Lower lobe of right lung (tissue), 2 donors: ENCODE measurements around the gene MB21D2. TPM values are rescaled to one million over a fixed set of nuclear protein-coding genes. Genes with fewer than 3 reads are reported as not detected.

ENCODE experiments used
- ATAC-seq, 2 donors: fragments of 200-7000 bp; cut with Tn5 transposase; one replicate each; pipeline ENCODE4 v1.9.1; 2020 to 2022; ENCODE audit warnings: mild to moderate bottlenecking in 2 of 2, moderate library complexity in 2 of 2
- DNase-seq: peaks from one replicate; pipeline ENCODE4 v3.0.0-alpha.2; 2020
- H3K27ac ChIP-seq: fragments of 200-600 bp; one replicate; pipeline ENCODE4 v1.8.0; 2022
- H3K27me3 ChIP-seq: fragments of 200-600 bp; one replicate; pipeline ENCODE4 v1.8.0; 2022; ENCODE audit warnings: low read depth
- H3K36me3 ChIP-seq: fragments of 200-600 bp; one replicate; pipeline ENCODE4 v1.8.0; 2022; ENCODE audit warnings: mild to moderate bottlenecking
- H3K4me1 ChIP-seq: fragments of 200-600 bp; one replicate; pipeline ENCODE4 v1.8.0; 2022
- H3K4me3 ChIP-seq: fragments of 200-600 bp; one replicate; pipeline ENCODE4 v1.8.0; 2022; ENCODE audit warnings: mild to moderate bottlenecking
- H3K9me3 ChIP-seq: fragments of 200-600 bp; one replicate; pipeline ENCODE4 v1.8.0; 2022
- intact Hi-C: fragments of 100-400 bp; cut with DNase I; formaldehyde crosslinking; loops from one replicate; pipeline ENCODE4 v1.11.0; 2022
- total RNA-seq: library from RNA; stranded (reverse); fragmentation: NEBNext Ultra II Directional; extraction: Animal tissue kit (Norgen Biotek cat#: 25700); gene quantifications from one replicate; pipeline ENCODE4 v1.2.1, GENCODE V29; 2021
- TF ChIP-seq, protein P1 (sequence below): fragments of 200-600 bp; IDR thresholded peaks from one replicate; pipeline ENCODE4 v1.8.0; 2022; ENCODE audit warnings: antibody characterized with exemption, mild to moderate bottlenecking
- donor health status: DM: no; HTN: yes; CAD: no; lungs with severe emphysema.

Gene MB21D2
- total RNA-seq, 1 donor from 2014 or later = 5.0 TPM

DNA sequence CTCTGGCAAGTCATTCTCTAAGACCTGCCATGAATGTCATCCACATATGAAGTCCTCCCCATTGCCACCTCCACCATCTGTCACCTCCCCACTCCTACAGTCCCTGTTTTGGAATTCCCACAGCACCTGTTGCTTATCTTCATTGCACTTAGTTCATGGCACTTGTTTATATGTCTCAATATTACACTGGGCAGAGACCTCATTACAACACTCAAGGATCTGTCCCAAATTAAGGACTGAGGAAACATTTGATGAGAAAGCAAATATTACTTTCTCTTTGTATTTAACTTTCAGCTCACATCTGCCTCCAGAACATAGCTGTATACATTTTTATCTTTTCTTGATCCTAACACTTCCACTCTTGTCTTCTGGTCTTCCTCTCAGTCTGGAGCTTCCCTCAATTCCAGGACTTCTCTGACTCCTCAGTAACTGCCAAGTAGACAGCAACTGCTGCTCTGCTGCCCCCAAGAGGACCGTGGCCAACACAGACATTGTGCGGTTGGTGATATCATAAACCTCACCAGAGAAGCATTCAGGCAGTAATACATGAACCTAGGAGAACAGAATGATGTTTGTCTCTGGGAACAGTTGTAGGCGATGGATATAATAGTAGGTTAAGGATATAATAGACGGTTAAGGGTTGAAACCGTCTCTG, 145.3 kb downstream of the MB21D2 start:
- peak; percentile 44 to 55 for ATAC-seq

DNA sequence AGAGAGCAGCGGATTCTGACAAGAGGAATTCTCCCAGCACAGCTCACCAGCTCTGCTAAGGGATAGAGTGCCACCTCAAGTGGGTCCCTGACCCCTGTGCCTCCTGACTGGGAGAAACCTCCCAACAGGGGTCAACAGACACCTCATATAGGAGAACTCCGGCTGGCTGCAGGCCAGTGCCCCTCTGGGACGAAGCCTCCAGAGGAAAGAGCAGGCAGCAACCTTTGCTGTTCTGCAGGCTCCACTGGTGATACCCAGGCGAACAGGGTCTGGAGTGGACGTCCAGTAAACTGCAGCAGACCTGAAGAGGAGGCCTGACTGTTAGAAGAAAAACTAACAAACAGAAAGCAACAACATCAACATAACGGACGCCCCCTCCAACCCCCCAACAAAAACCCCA, 159.0 kb downstream of the MB21D2 start:
- H3K4me1 ChIP-seq = no peaks in the 10 kb centered on the region
- H3K36me3 ChIP-seq = no peaks in the 10 kb centered on the region
- DNase-seq (no peak), ATAC-seq (no peak)
- no peak overlapping the region for H3K27ac ChIP-seq
- intact Hi-C loops = no loop called here
- H3K4me3 ChIP-seq = no peak overlapping the region
- no peaks in the 10 kb centered on the region for H3K27me3 ChIP-seq
- TF ChIP-seq, protein P1, sequence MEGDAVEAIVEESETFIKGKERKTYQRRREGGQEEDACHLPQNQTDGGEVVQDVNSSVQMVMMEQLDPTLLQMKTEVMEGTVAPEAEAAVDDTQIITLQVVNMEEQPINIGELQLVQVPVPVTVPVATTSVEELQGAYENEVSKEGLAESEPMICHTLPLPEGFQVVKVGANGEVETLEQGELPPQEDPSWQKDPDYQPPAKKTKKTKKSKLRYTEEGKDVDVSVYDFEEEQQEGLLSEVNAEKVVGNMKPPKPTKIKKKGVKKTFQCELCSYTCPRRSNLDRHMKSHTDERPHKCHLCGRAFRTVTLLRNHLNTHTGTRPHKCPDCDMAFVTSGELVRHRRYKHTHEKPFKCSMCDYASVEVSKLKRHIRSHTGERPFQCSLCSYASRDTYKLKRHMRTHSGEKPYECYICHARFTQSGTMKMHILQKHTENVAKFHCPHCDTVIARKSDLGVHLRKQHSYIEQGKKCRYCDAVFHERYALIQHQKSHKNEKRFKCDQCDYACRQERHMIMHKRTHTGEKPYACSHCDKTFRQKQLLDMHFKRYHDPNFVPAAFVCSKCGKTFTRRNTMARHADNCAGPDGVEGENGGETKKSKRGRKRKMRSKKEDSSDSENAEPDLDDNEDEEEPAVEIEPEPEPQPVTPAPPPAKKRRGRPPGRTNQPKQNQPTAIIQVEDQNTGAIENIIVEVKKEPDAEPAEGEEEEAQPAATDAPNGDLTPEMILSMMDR = no peak
- H3K9me3 ChIP-seq = no peaks in the 10 kb centered on the region

More for the DNA sequence above, 145.3 kb downstream of the MB21D2 start:
- no peak for DNase-seq
- intact Hi-C loops = no loop called here
- Histone ChIP-seq H3K36me3 (no peaks in the 10 kb centered on the region), H3K27me3 (no peaks in the 10 kb centered on the region), H3K27ac (no peak overlapping the region), H3K4me1 (no peaks in the 10 kb centered on the region), H3K9me3 (peaks cover 6% of the 10 kb centered on the region), H3K4me3 (no peak overlapping the region)
- TF ChIP-seq, protein P1 = peak; percentile 44

DNA sequence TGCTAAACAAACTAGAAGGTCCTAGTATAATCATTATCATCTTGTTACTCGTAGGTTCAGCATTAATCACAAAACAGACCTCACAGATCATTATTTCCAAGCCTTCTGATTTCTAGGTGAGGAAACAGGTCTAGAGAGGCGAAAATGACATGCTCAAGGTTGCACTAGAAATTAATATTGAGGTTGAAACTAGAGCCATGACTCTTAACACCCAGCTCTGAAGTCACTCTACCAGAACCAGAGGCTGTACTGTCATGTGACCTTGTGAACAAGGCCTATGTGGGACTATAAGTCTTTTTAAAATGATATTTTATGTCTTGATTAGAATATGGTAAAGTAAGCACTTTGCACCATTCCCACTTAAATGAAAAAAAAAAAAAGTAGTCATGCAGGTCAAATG, 166.5 kb downstream of the MB21D2 start:
- DNase-seq (no peak), ATAC-seq (no peak)
- no peaks in the 10 kb centered on the region for H3K9me3 ChIP-seq
- TF ChIP-seq, protein P1 = no peak
- H3K4me3 ChIP-seq = no peak overlapping the region
- intact Hi-C loops = no loop called here
- H3K27ac ChIP-seq = no peak overlapping the region
- no peaks in the 10 kb centered on the region for H3K36me3 ChIP-seq
- no peaks in the 10 kb centered on the region for H3K4me1 ChIP-seq
- no peaks in the 10 kb centered on the region for H3K27me3 ChIP-seq

DNA sequence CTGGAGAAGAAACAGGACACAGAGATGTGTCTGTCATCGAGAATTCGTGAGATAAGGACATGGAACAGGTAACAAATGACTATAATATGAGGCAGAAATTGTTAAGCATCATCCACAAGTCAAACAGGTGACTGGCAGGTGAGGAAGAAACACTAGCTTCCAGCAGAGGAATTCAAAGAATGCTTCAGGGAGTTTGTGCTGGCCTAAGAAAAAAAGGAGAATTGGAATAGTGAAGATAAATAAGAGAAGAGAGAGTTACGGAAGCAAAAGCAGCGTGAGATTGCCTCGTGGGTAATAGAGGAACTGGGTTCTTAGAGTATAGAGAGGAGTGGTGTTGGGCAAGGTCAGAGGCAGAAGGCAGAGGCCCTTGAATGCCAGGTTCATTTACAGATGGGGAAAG, 167.5 kb downstream of the MB21D2 start:
- Histone ChIP-seq H3K4me3 (no peak overlapping the region), H3K36me3 (no peaks in the 10 kb centered on the region), H3K4me1 (no peaks in the 10 kb centered on the region), H3K27me3 (no peaks in the 10 kb centered on the region), H3K9me3 (no peaks in the 10 kb centered on the region), H3K27ac (no peak overlapping the region)
- ATAC-seq = no peak
- intact Hi-C loops = no loop called here
- TF ChIP-seq, protein P1 = no peak
- no peak for DNase-seq

DNA sequence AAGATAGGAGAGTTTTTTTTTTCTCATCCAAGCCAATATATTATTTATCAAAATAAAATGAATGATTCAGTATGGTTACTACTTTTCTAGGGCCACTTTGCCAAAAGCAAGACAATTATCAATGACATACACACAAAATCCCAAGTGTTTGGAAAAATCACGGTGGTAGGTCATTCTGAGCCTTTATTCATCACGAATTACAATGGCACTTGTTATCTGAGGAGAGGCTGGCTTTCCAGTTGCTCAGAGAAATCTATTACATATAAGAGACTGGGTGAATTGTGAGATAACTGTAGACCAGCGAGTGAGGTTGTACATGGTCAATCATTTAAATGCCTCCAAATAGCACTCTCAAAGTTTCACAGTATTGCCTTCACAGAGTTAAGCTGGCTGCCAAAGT, 169.9 kb downstream of the MB21D2 start:
- no peaks in the 10 kb centered on the region for H3K36me3 ChIP-seq
- ATAC-seq (no peak), DNase-seq (no peak)
- H3K27ac ChIP-seq = no peak overlapping the region
- H3K9me3 ChIP-seq = no peaks in the 10 kb centered on the region
- no peaks in the 10 kb centered on the region for H3K27me3 ChIP-seq
- TF ChIP-seq, protein P1 = no peak
- no peaks in the 10 kb centered on the region for H3K4me1 ChIP-seq
- no peak overlapping the region for H3K4me3 ChIP-seq
- intact Hi-C loops = no loop called here
